Astrocyte of the cerebellum (primary cell): ENCODE measurements around the gene REG3G.

Experiments
- DNase-seq: peaks from one replicate; pipeline ENCODE4 v3.0.0-alpha.2; 2011; ENCODE audit warnings: low read depth
- H3K4me3 ChIP-seq: 2 replicates; pipeline ENCODE4 v1.5.1; 2011; ENCODE audit warnings: mild to moderate bottlenecking, low read depth, low read length, moderate library complexity
- in situ Hi-C: cut with HindIII; loops from 2 replicates; pipeline ENCODE4 v1.10.0; 2017; ENCODE audit warnings: low sequenced_read_pairs
- TF ChIP-seq, protein P1 (sequence below): IDR thresholded peaks from 2 replicates; pipeline ENCODE4 v1.5.1; 2012; ENCODE audit warnings: low read length, low read depth, moderate library complexity, mild to moderate bottlenecking; ENCODE audit errors: missing control alignments

REG3G gene

GRCh38 chr2:78982638-78983330 is 42.7 kb upstream of the REG3G start:
- TF ChIP-seq, protein P1, sequence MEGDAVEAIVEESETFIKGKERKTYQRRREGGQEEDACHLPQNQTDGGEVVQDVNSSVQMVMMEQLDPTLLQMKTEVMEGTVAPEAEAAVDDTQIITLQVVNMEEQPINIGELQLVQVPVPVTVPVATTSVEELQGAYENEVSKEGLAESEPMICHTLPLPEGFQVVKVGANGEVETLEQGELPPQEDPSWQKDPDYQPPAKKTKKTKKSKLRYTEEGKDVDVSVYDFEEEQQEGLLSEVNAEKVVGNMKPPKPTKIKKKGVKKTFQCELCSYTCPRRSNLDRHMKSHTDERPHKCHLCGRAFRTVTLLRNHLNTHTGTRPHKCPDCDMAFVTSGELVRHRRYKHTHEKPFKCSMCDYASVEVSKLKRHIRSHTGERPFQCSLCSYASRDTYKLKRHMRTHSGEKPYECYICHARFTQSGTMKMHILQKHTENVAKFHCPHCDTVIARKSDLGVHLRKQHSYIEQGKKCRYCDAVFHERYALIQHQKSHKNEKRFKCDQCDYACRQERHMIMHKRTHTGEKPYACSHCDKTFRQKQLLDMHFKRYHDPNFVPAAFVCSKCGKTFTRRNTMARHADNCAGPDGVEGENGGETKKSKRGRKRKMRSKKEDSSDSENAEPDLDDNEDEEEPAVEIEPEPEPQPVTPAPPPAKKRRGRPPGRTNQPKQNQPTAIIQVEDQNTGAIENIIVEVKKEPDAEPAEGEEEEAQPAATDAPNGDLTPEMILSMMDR = no peak
- in situ Hi-C loops = no loop called here

DNA sequence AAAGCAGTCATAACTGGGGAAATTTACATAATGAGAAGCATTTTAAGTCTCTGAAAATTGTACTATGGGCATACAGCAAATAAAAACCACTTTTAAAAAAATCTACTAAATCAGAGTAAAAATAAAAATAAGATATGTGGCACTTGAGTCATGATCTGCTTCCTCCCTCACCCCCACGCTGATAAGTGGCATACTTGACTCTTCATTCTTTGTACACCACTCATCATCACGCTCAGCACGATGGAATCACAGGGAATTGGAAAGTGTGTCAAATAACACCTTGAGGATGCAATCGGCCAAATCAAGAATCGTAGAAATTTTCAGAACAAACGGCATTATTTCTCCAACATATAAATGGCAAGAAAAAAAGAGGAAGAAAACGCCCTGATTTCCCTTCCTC is 41.1 kb upstream of the REG3G start:
- in situ Hi-C loops = no loop called here

More at GRCh38 chr2:78982638-78983330, 42.7 kb upstream of the REG3G start:
- DNase-seq = no peak
- H3K4me3 ChIP-seq = no peak overlapping the region

DNA sequence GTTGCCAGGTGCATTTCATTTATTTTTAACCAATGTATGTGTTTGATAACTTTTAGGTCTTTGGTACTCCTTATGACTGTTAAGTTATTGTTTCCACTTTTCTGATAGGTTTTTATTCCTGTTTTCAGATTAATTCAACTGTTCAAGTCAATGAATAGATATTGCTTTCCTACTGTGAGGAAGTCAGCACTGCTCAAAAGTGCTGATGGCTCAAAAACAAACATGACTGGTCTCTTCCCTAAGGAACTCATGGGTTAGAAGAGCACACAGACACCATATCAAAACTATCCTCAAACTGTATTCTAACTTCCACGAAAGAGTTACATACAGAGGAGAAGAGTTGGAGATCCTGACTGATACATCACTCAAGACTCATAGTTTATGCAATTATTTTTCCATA is 39.9 kb upstream of the REG3G start:
- TF ChIP-seq, protein P1 = no peak
- no peak for DNase-seq
- in situ Hi-C loops = no loop called here
- H3K4me3 ChIP-seq = no peak overlapping the region

More for the DNA sequence above, 41.1 kb upstream of the REG3G start:
- H3K4me3 ChIP-seq = no peak overlapping the region
- TF ChIP-seq, protein P1 = no peak
- no peak for DNase-seq

DNA sequence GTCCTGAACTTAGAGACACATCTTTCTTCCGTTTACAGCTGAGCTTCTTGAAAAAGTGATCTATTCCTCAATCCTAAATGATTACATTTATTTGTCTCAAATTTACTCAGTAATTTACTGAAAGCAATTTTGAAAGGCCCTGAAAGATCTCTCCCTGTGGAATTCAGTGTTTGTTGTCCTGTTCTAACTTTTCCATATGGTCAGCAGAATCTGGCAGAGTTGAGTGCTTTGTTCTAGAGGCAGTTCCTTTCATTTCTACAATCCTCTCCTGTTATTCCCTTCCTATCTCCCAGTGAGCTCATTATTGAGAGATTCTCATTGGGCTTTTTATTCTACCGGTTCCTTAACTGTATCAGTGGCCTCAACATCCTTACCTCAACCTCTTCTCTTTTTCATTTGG is 36.5 kb upstream of the REG3G start:
- in situ Hi-C loops = no loop called here
- H3K4me3 ChIP-seq = no peak overlapping the region
- no peak for DNase-seq
- TF ChIP-seq, protein P1 = no peak

- in situ Hi-C loops = no loop called here
- TF ChIP-seq, protein P1 = peak; percentile 57
- no peak overlapping the region for H3K4me3 ChIP-seq
- no peak for DNase-seq
Observed at GRCh38 chr2:78992451-78992806, 33.1 kb upstream of the REG3G start.

DNA sequence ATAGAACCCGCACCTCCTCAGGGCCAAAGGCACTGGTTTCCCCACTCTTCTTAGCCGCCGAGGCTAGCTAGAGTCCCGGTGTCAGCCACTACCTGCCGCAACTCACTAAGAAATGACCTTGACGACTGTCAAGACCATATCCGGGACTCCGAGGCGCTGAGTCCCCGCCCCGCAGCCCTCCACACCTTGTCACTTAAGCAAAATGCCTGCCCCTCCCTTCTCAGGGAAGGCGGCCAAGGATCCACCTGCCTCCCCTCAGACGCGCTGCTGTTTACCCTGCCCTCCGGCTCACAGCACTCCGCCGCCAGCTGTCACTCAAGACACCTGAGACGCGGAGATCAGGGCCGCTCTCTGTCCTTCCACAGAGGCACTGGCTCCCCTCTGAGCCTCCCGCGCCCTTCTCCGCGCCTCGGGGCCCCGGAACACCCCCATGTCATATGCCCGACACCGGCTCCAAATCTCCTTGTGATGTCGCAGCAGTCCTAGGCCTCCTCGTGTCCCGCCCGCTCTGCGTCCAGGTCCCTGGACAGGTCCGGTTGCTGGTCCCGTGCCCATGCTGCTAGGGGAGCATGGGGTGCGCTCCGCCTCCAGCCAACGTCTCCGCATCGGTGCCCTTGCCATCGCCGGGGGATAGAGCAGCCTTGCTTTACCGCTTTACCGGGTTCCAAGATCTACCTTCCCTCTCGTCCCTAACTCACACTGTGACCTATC is 32.5 kb upstream of the REG3G start:
- no peak overlapping the region for H3K4me3 ChIP-seq
- DNase-seq = no peak
- in situ Hi-C loops = no loop called here
- TF ChIP-seq, protein P1 = no peak
